GM12891 (cell line): ENCODE measurements around the gene C2CD2L.

ENCODE experiments used
- POLR2A ChIP-seq: IDR thresholded peaks from 2 replicates; pipeline ENCODE4 v1.6.1; 2011; ENCODE audit warnings: low read depth, low read length, control low read depth
- TAF1 ChIP-seq: IDR thresholded peaks from 2 replicates; pipeline ENCODE4 v1.6.1; 2011; ENCODE audit warnings: low read depth, low read length, control low read depth

DNA sequence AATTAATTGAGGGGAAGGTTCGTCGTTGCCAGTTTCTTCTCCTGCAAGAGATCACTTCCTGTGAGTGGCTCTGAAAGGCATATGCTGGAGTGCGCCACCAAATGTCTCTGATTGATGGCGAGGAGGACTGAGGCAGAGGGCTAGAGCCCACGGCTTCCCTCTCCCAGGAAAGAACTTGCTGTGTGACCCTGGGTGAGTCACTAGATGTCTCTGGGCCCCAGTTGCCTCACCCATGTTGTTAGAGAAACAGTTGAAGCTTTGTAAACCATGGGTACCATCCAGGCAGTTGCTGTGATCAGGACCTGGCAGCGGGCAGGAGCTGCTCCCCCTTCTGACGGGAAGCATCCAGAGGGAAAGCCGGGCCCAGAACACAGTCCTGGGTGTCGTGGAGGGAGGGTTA lies 44.9 kb downstream of the C2CD2L start:
- TF ChIP-seq TAF1 (no peak), POLR2A (no peak)
